HG03520 (cell line): ENCODE data around the gene CRY2.
"Not testable (repeated sequence)": the region's sequence is repeated elsewhere in the genome, so short reads cannot be mapped to it uniquely, and the experiment has no call there.

ENCODE experiments used
- ATAC-seq: cut with Tn5 transposase; IDR thresholded peaks from one replicate; pipeline ENCODE4 v1.9.1; 2021; ENCODE audit warnings: mild to moderate bottlenecking, moderate library complexity; ENCODE audit not compliant: unreplicated experiment

The CRY2 gene

GRCh38 chr11:45811571-45812290 lies 35.5 kb upstream of the CRY2 start:
- ATAC-seq: no peak

GRCh38 chr11:45812581-45813548 lies 34.4 kb upstream of the CRY2 start:
- ATAC-seq: no peak

- no peak for ATAC-seq
Measured at GRCh38 chr11:45815747-45816146, 31.5 kb upstream of the CRY2 start.

- no peak for ATAC-seq
Measured at GRCh38 chr11:45816614-45817013, 30.7 kb upstream of the CRY2 start.

- peak; percentile 79 for ATAC-seq
Measured at GRCh38 chr11:45817191-45817590, 30.1 kb upstream of the CRY2 start.

- no peak for ATAC-seq
Measured at GRCh38 chr11:45818961-45819605, 28.2 kb upstream of the CRY2 start.

- no peak for ATAC-seq
Measured at GRCh38 chr11:45820211-45820857, 26.9 kb upstream of the CRY2 start.

GRCh38 chr11:45826492-45826891 lies 20.8 kb upstream of the CRY2 start:
- not testable (repeated sequence) for ATAC-seq

GRCh38 chr11:45827123-45827522 lies 20.2 kb upstream of the CRY2 start:
- no peak for ATAC-seq

- no peak for ATAC-seq
Measured at GRCh38 chr11:45828996-45829395, 18.3 kb upstream of the CRY2 start.

- ATAC-seq: no peak
Measured at GRCh38 chr11:45830596-45830995, 16.7 kb upstream of the CRY2 start.

- no peak for ATAC-seq
Measured at GRCh38 chr11:45832811-45833441, 14.3 kb upstream of the CRY2 start.

- ATAC-seq: no peak
Measured at GRCh38 chr11:45833761-45834160, 13.5 kb upstream of the CRY2 start.

- ATAC-seq: no peak
Measured at GRCh38 chr11:45834298-45834756, 12.9 kb upstream of the CRY2 start.

GRCh38 chr11:45839204-45839603 lies 8.1 kb upstream of the CRY2 start:
- no peak for ATAC-seq

- ATAC-seq: not testable (repeated sequence)
Measured at GRCh38 chr11:45840251-45840650, 7.0 kb upstream of the CRY2 start.

- ATAC-seq: no peak
Measured at GRCh38 chr11:45843158-45843924, 3.9 kb upstream of the CRY2 start.

GRCh38 chr11:45844822-45845578 lies 2.3 kb upstream of the CRY2 start:
- ATAC-seq: no peak

- no peak for ATAC-seq
Measured at GRCh38 chr11:45846174-45846675, 1.1 kb upstream of the CRY2 start.
